Liver (tissue), 9 donors: ENCODE results near the gene WDR74. TPM values are rescaled to one million over a fixed set of nuclear protein-coding genes. Genes with fewer than 3 reads are reported as not detected.

Source experiments
- DNase-seq: peaks from one replicate; pipeline ENCODE4 v3.0.0-alpha.2; 2017; ENCODE audit warnings: low spot score
- H3K27ac ChIP-seq, 2 donors: one replicate each; pipeline ENCODE4 v1.7.0; 2013; ENCODE audit warnings: inconsistent platforms in 2 of 2, low read length in 2 of 2, control low read depth in 1 of 2, low read depth in 1 of 2, mild to moderate bottlenecking in 1 of 2
- H3K27me3 ChIP-seq, 4 donors: one replicate each; pipeline versions ENCODE4 v1.6.1 to v1.7.0; 2013; ENCODE audit warnings: low read length in 3 of 4, inconsistent platforms in 1 of 4, mild to moderate bottlenecking in 1 of 4, moderate library complexity in 1 of 4; ENCODE audit not compliant: control insufficient read depth in 4 of 4, insufficient read depth in 4 of 4
- H3K36me3 ChIP-seq, 4 donors: one replicate each; pipeline versions ENCODE4 v1.6.1 to v1.7.0; 2013; ENCODE audit warnings: low read length in 3 of 4, mild to moderate bottlenecking in 3 of 4, low read depth in 1 of 4, moderate library complexity in 1 of 4; ENCODE audit not compliant: control insufficient read depth in 4 of 4, insufficient read depth in 3 of 4
- H3K4me1 ChIP-seq, 4 donors: one replicate each; pipeline versions ENCODE4 v1.6.1 to v1.7.0; 2013; ENCODE audit warnings: low read length in 3 of 4, mild to moderate bottlenecking in 3 of 4, moderate library complexity in 1 of 4; ENCODE audit not compliant: control insufficient read depth in 4 of 4, insufficient read depth in 4 of 4
- H3K4me3 ChIP-seq, 3 donors: one replicate each; pipeline versions ENCODE4 v1.6.1 to v1.7.0; 2013; ENCODE audit warnings: low read length in 3 of 3, control low read depth in 1 of 3, low read depth in 1 of 3, mild to moderate bottlenecking in 1 of 3
- H3K9ac ChIP-seq, 2 donors: one replicate each; pipeline ENCODE4 v1.7.0; 2013; ENCODE audit warnings: low read length in 2 of 2, mild to moderate bottlenecking in 2 of 2, moderate library complexity in 2 of 2, control low read depth in 1 of 2, low read depth in 1 of 2
- H3K9me3 ChIP-seq, 4 donors: one replicate each; pipeline versions ENCODE4 v1.6.1 to v1.7.0; 2013; ENCODE audit warnings: low read length in 3 of 4; ENCODE audit not compliant: control insufficient read depth in 4 of 4
- EGR1 ChIP-seq, 2 donors: IDR thresholded peaks; 2 replicates each; pipeline ENCODE4 v1.6.1; 2016 to 2018; ENCODE audit warnings: antibody characterized with exemption in 2 of 2, low read depth in 2 of 2
- FOXA1 ChIP-seq: IDR thresholded peaks from 2 replicates; pipeline ENCODE4 v1.6.1; 2016; ENCODE audit warnings: antibody characterized with exemption
- FOXA2 ChIP-seq: IDR thresholded peaks from 2 replicates; pipeline ENCODE4 v1.6.1; 2016; ENCODE audit warnings: antibody characterized with exemption
- GABPA ChIP-seq, 2 donors: IDR thresholded peaks in 1 of 2; conservative IDR thresholded peaks in 1 of 2; 2 replicates each; pipeline ENCODE4 v1.6.1; 2016; ENCODE audit warnings: antibody characterized with exemption in 2 of 2, mild to moderate bottlenecking in 1 of 2, moderate library complexity in 1 of 2
- HNF4A ChIP-seq, 2 donors: conservative IDR thresholded peaks; 2 replicates each; pipeline ENCODE4 v1.6.1; 2016; ENCODE audit warnings: antibody characterized with exemption in 2 of 2, mild to moderate bottlenecking in 2 of 2
- HNF4G ChIP-seq: IDR thresholded peaks from 2 replicates; pipeline ENCODE4 v1.6.1; 2016; ENCODE audit warnings: antibody characterized with exemption
- JUND ChIP-seq, 2 donors: IDR thresholded peaks; 2 replicates each; pipeline ENCODE4 v1.6.1; 2016; ENCODE audit warnings: antibody characterized with exemption in 2 of 2
- NR2F2 ChIP-seq: IDR thresholded peaks from 2 replicates; pipeline ENCODE4 v1.6.1; 2016; ENCODE audit warnings: antibody characterized with exemption
- RAD21 ChIP-seq, 2 donors: IDR thresholded peaks; 2 replicates each; pipeline ENCODE4 v1.6.1; 2016; ENCODE audit warnings: antibody characterized with exemption in 2 of 2, mild to moderate bottlenecking in 2 of 2
- RXRA ChIP-seq, 2 donors: IDR thresholded peaks; 2 replicates each; pipeline ENCODE4 v1.6.1; 2017 to 2018; ENCODE audit warnings: antibody characterized with exemption in 2 of 2, mild to moderate bottlenecking in 1 of 2
- SP1 ChIP-seq: IDR thresholded peaks from 2 replicates; pipeline ENCODE4 v1.6.1; 2018; ENCODE audit warnings: antibody characterized with exemption, mild to moderate bottlenecking
- TAF1 ChIP-seq: conservative IDR thresholded peaks from 2 replicates; pipeline ENCODE4 v1.6.1; 2016; ENCODE audit warnings: antibody characterized with exemption, mild to moderate bottlenecking
- YY1 ChIP-seq: IDR thresholded peaks from 2 replicates; pipeline ENCODE4 v1.6.1; 2016; ENCODE audit warnings: antibody characterized with exemption, mild to moderate bottlenecking
- WGBS: extraction: QIAGEN DNeasy Blood & Tissue Kit; methylation state at CpG from one replicate; pipeline ENCODE4 v1.1.7; 2013; 5-methylcytosine and 5-hydroxymethylcytosine counted together
- polyA plus RNA-seq, 2 donors: library from polyadenylated mRNA; stranded (reverse) in 1 of 2; unstranded in 1 of 2; fragments of 200-250 nt in 1 of 2; fragments of >200 nt in 1 of 2; fragmentation: Nextera tagmentation in 1 of 2; extraction: Ambion mirVana in 1 of 2; gene quantifications; one replicate each; pipeline versions ENCODE4 v1.2.1 to v1.2.3, GENCODE V29; 2013 to 2015
- total RNA-seq, 2 donors: library from RNA; depleted of rRNA; stranded (reverse); fragments of >200 nt; gene quantifications; one replicate each; pipeline ENCODE4 v1.2.3, GENCODE V29; 2014
- TF ChIP-seq, protein P1 (sequence below): IDR thresholded peaks from 2 replicates; pipeline ENCODE4 v1.6.1; 2016; ENCODE audit warnings: antibody characterized with exemption
- TF ChIP-seq, protein P2 (sequence below): IDR thresholded peaks from 2 replicates; pipeline ENCODE4 v1.6.1; 2016; ENCODE audit warnings: antibody characterized with exemption
- TF ChIP-seq, protein P3 (sequence below): fragments of 150-350 bp; IDR thresholded peaks from 2 replicates; pipeline ENCODE4 v1.5.1; 2017; ENCODE audit warnings: improper control_type of control experiment, low read depth, low read length; ENCODE audit not compliant: missing input control
- TF ChIP-seq, protein P4 (sequence below): IDR thresholded peaks from 2 replicates; pipeline ENCODE4 v1.6.1; 2016; ENCODE audit warnings: antibody characterized with exemption, mild to moderate bottlenecking
- TF ChIP-seq, protein P5 (sequence below): IDR thresholded peaks from 2 replicates; pipeline ENCODE4 v1.6.1; 2016; ENCODE audit warnings: antibody characterized with exemption
- donor health status: healthy.
- donor health status: healthy.
- donor health status: healthy.
- donor health status: healthy.
- donor health status: healthy.

WDR74 gene
- total and polyA plus RNA-seq, 4 donors, result 17.1 to 22.5 (median 20.5) TPM

DNA sequence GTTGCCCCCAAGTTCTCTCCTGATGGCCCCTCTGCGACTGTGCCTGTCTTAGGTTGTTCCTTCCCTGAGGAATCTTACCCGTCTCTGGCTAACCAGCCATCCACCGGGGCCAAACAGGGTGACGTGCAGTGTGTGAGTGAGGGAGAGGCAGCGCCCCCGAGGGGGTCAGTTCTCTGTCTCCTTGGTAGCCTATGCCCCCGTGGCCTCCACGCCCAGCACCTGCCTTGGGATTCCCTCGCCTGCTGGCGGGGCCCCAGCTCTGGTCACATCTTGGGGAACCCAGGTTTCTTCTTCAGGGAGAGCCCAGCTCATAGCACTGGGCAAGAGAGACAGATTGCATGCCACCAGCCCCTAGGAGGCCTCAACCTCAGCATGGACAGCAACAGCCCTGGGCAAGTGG, 39.9 kb downstream of the WDR74 start:
- DNase-seq, result no peak
- TF ChIP-seq EGR1 (IDR thresholded peaks at IDR 0.05; ENCODE audit: low read depth in 2 of 2) (no peak), SP1 (no peak), TAF1 (no peak), JUND (IDR thresholded peaks at IDR 0.05) (no peak), NR2F2 (no peak), GABPA (IDR thresholded peaks at IDR 0.05 in 1 of 2, conservative IDR thresholded peaks at IDR 0.05 in 1 of 2) (no peak), RAD21 (IDR thresholded peaks at IDR 0.05) (no peak), FOXA1 (no peak), RXRA (IDR thresholded peaks at IDR 0.05) (no peak), HNF4A (conservative IDR thresholded peaks at IDR 0.05) (no peak), HNF4G (no peak), FOXA2 (no peak), YY1 (no peak)
- TF ChIP-seq, protein P1, sequence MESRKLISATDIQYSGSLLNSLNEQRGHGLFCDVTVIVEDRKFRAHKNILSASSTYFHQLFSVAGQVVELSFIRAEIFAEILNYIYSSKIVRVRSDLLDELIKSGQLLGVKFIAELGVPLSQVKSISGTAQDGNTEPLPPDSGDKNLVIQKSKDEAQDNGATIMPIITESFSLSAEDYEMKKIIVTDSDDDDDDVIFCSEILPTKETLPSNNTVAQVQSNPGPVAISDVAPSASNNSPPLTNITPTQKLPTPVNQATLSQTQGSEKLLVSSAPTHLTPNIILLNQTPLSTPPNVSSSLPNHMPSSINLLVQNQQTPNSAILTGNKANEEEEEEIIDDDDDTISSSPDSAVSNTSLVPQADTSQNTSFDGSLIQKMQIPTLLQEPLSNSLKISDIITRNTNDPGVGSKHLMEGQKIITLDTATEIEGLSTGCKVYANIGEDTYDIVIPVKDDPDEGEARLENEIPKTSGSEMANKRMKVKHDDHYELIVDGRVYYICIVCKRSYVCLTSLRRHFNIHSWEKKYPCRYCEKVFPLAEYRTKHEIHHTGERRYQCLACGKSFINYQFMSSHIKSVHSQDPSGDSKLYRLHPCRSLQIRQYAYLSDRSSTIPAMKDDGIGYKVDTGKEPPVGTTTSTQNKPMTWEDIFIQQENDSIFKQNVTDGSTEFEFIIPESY, result no peak
- TF ChIP-seq, protein P2, sequence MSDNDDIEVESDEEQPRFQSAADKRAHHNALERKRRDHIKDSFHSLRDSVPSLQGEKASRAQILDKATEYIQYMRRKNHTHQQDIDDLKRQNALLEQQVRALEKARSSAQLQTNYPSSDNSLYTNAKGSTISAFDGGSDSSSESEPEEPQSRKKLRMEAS, result no peak
- TF ChIP-seq, protein P3, sequence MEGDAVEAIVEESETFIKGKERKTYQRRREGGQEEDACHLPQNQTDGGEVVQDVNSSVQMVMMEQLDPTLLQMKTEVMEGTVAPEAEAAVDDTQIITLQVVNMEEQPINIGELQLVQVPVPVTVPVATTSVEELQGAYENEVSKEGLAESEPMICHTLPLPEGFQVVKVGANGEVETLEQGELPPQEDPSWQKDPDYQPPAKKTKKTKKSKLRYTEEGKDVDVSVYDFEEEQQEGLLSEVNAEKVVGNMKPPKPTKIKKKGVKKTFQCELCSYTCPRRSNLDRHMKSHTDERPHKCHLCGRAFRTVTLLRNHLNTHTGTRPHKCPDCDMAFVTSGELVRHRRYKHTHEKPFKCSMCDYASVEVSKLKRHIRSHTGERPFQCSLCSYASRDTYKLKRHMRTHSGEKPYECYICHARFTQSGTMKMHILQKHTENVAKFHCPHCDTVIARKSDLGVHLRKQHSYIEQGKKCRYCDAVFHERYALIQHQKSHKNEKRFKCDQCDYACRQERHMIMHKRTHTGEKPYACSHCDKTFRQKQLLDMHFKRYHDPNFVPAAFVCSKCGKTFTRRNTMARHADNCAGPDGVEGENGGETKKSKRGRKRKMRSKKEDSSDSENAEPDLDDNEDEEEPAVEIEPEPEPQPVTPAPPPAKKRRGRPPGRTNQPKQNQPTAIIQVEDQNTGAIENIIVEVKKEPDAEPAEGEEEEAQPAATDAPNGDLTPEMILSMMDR, result no peak
- TF ChIP-seq, protein P4, sequence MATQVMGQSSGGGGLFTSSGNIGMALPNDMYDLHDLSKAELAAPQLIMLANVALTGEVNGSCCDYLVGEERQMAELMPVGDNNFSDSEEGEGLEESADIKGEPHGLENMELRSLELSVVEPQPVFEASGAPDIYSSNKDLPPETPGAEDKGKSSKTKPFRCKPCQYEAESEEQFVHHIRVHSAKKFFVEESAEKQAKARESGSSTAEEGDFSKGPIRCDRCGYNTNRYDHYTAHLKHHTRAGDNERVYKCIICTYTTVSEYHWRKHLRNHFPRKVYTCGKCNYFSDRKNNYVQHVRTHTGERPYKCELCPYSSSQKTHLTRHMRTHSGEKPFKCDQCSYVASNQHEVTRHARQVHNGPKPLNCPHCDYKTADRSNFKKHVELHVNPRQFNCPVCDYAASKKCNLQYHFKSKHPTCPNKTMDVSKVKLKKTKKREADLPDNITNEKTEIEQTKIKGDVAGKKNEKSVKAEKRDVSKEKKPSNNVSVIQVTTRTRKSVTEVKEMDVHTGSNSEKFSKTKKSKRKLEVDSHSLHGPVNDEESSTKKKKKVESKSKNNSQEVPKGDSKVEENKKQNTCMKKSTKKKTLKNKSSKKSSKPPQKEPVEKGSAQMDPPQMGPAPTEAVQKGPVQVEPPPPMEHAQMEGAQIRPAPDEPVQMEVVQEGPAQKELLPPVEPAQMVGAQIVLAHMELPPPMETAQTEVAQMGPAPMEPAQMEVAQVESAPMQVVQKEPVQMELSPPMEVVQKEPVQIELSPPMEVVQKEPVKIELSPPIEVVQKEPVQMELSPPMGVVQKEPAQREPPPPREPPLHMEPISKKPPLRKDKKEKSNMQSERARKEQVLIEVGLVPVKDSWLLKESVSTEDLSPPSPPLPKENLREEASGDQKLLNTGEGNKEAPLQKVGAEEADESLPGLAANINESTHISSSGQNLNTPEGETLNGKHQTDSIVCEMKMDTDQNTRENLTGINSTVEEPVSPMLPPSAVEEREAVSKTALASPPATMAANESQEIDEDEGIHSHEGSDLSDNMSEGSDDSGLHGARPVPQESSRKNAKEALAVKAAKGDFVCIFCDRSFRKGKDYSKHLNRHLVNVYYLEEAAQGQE, result no peak
- TF ChIP-seq, protein P5, sequence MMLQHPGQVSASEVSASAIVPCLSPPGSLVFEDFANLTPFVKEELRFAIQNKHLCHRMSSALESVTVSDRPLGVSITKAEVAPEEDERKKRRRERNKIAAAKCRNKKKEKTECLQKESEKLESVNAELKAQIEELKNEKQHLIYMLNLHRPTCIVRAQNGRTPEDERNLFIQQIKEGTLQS, result no peak

More for the DNA sequence above, 39.9 kb downstream of the WDR74 start:
- no peaks in the 10 kb centered on the region for H3K27me3 ChIP-seq
- H3K4me3 ChIP-seq, result no peak overlapping the region
- H3K27ac ChIP-seq, result no peak overlapping the region
- no peaks in the 10 kb centered on the region for H3K9me3 ChIP-seq
- H3K36me3 ChIP-seq, result peaks cover 20 to 79% (median 63%) of the 10 kb centered on the region in 4 donors
- 96% methylated on average over 10 of the region's 10 CpGs for WGBS
- H3K9ac ChIP-seq, result no peak overlapping the region
- peaks cover 0 to 11% (median 8%) of the 10 kb centered on the region in 4 donors for H3K4me1 ChIP-seq
